Trophoblast cell (in vitro differentiated cells and primary cell): Measurements from ENCODE around the gene HPSE2.

Experiments used
- DNase-seq, 2 donors: peaks; one replicate each; pipeline ENCODE4 v3.0.0-alpha.2; 2016
- H2AFZ ChIP-seq: 2 replicates; pipeline ENCODE4 v1.6.1; 2013; ENCODE audit warnings: low read length, moderate library complexity, mild to moderate bottlenecking; ENCODE audit not compliant: insufficient read depth, poor library complexity
- H2AK5ac ChIP-seq: 2 replicates; pipeline ENCODE4 v1.6.1; 2013; ENCODE audit warnings: mild to moderate bottlenecking, low read length
- H2BK120ac ChIP-seq: 2 replicates; pipeline ENCODE4 v1.6.1; 2013; ENCODE audit warnings: low read length, mild to moderate bottlenecking, moderate library complexity; ENCODE audit not compliant: insufficient read depth, poor library complexity
- H2BK12ac ChIP-seq: 2 replicates; pipeline ENCODE4 v1.6.1; 2013; ENCODE audit warnings: mild to moderate bottlenecking, low read length, moderate library complexity
- H2BK5ac ChIP-seq: 2 replicates; pipeline ENCODE4 v1.6.1; 2013; ENCODE audit warnings: low read length, low read depth, moderate library complexity, mild to moderate bottlenecking; ENCODE audit not compliant: poor library complexity
- H3K14ac ChIP-seq: 2 replicates; pipeline ENCODE4 v1.6.1; 2013; ENCODE audit warnings: mild to moderate bottlenecking, low read length
- H3K18ac ChIP-seq: 2 replicates; pipeline ENCODE4 v1.6.1; 2013; ENCODE audit warnings: mild to moderate bottlenecking, low read length
- H3K23ac ChIP-seq: 2 replicates; pipeline ENCODE4 v1.6.1; 2013; ENCODE audit warnings: low read length
- H3K27ac ChIP-seq: 2 replicates; pipeline ENCODE4 v1.5.1; 2013; ENCODE audit warnings: low read depth, mild to moderate bottlenecking, inconsistent platforms, low read length, moderate library complexity
- H3K27me3 ChIP-seq: 2 replicates; pipeline ENCODE4 v1.6.1; 2013; ENCODE audit warnings: inconsistent platforms, mild to moderate bottlenecking, low read length, moderate library complexity; ENCODE audit not compliant: insufficient read depth
- H3K36me3 ChIP-seq, 2 experiments: 1 replicate in 1 of 2; 2 replicates in 1 of 2; pipeline ENCODE4 v1.6.1; 2013; ENCODE audit warnings: low read length in 2 of 2, mild to moderate bottlenecking in 2 of 2, moderate library complexity in 1 of 2; ENCODE audit not compliant: insufficient read depth in 2 of 2, control insufficient read depth in 1 of 2
- H3K4ac ChIP-seq: 2 replicates; pipeline ENCODE4 v1.6.1; 2013; ENCODE audit warnings: low read depth, mild to moderate bottlenecking, low read length, moderate library complexity
- H3K4me1 ChIP-seq, 2 experiments: 1 replicate in 1 of 2; 2 replicates in 1 of 2; pipeline ENCODE4 v1.6.1; 2013; ENCODE audit warnings: low read length in 2 of 2, mild to moderate bottlenecking in 2 of 2, moderate library complexity in 1 of 2; ENCODE audit not compliant: insufficient read depth in 2 of 2, control insufficient read depth in 1 of 2
- H3K4me2 ChIP-seq: 2 replicates; pipeline ENCODE4 v1.6.1; 2013; ENCODE audit warnings: inconsistent platforms, mild to moderate bottlenecking, low read length, moderate library complexity
- H3K4me3 ChIP-seq: 2 replicates; pipeline ENCODE4 v1.5.1; 2013; ENCODE audit warnings: mild to moderate bottlenecking, low read depth, low read length, inconsistent platforms
- H3K79me1 ChIP-seq: one replicate; pipeline ENCODE4 v1.6.1; 2013; ENCODE audit warnings: low read length
- H3K79me2 ChIP-seq: 2 replicates; pipeline ENCODE4 v1.6.1; 2013; ENCODE audit warnings: low read length, mild to moderate bottlenecking; ENCODE audit not compliant: control insufficient read depth, insufficient read depth, poor library complexity
- H3K9ac ChIP-seq: 2 replicates; pipeline ENCODE4 v1.6.1; 2013; ENCODE audit warnings: mild to moderate bottlenecking, low read length
- H3K9me3 ChIP-seq: 2 replicates; pipeline ENCODE4 v1.6.1; 2013; ENCODE audit warnings: low read depth, mild to moderate bottlenecking, control low read depth, inconsistent platforms, low read length; ENCODE audit not compliant: insufficient read depth
- H4K12ac ChIP-seq: 2 replicates; pipeline ENCODE4 v1.6.1; 2013; ENCODE audit warnings: low read depth, mild to moderate bottlenecking, low read length, moderate library complexity
- H4K8ac ChIP-seq: 2 replicates; pipeline ENCODE4 v1.6.1; 2013; ENCODE audit warnings: low read depth, mild to moderate bottlenecking, low read length, moderate library complexity
- H4K91ac ChIP-seq: one replicate; pipeline ENCODE4 v1.6.1; 2013; ENCODE audit warnings: low read depth, mild to moderate bottlenecking, low read length, moderate library complexity
- WGBS: extraction: QIAGEN DNeasy Blood & Tissue Kit; methylation state at CpG from one replicate; pipeline ENCODE4 v1.1.7; 2013; ENCODE audit warnings: missing lambda C conversion rate; ENCODE audit not compliant: insufficient read length, insufficient coverage; ENCODE audit errors: extremely low coverage; 5-methylcytosine and 5-hydroxymethylcytosine counted together

The HPSE2 gene

GRCh38 chr10:98628206-98628605 is 607.4 kb downstream of the HPSE2 start:
- Histone ChIP-seq H3K4me2 (no peak overlapping the region), H3K18ac (no peak overlapping the region), H2BK120ac (no peak overlapping the region), H4K12ac (no peak overlapping the region), H3K23ac (no peak overlapping the region), H3K14ac (no peak overlapping the region), H3K4me3 (no peak overlapping the region), H2BK5ac (no peak overlapping the region), H3K36me3 (no peaks in the 10 kb centered on the region), H3K79me1 (no peaks in the 10 kb centered on the region), H3K79me2 (no peaks in the 10 kb centered on the region), H3K9ac (no peak overlapping the region), H3K4ac (no peak overlapping the region), H4K8ac (no peak overlapping the region), H3K4me1 (no peaks in the 10 kb centered on the region), H2AK5ac (no peak overlapping the region), H3K27ac (no peak overlapping the region), H2BK12ac (no peak overlapping the region), H2AFZ (no peak overlapping the region), H3K9me3 (no peaks in the 10 kb centered on the region), H3K27me3 (no peaks in the 10 kb centered on the region), H4K91ac (no peak overlapping the region)
- no CpG with 5 or more reads among the region's 1 CpG for WGBS
- no peak for DNase-seq

DNA sequence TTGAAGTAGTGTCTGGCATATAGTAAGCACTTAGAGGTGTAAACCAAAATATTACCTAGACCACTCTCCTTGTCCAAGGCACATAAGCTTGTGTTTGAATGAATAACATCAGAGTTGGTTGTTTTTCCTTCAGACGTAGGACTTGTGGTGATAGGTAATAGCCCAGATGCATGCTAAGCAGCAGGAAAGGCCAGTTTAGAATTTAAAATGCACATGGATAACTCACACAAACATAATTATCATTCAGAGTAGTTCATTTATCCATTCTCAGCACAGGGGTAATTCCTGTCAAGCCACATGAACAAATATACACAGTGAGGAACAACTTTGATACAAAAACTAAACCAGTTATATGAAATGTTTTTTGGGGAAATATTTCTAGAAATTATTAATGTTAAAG is 607.9 kb downstream of the HPSE2 start:
- Histone ChIP-seq H2AK5ac (no peak overlapping the region), H3K27me3 (no peaks in the 10 kb centered on the region), H2BK5ac (no peak overlapping the region), H2BK12ac (no peak overlapping the region), H3K9me3 (no peaks in the 10 kb centered on the region), H3K23ac (no peak overlapping the region), H3K4me3 (no peak overlapping the region), H2AFZ (no peak overlapping the region), H3K4me2 (no peak overlapping the region), H2BK120ac (no peak overlapping the region), H3K79me1 (no peaks in the 10 kb centered on the region), H3K9ac (no peak overlapping the region), H4K8ac (no peak overlapping the region), H3K4ac (no peak overlapping the region), H4K91ac (no peak overlapping the region), H3K79me2 (no peaks in the 10 kb centered on the region), H3K14ac (no peak overlapping the region), H4K12ac (no peak overlapping the region), H3K36me3 (no peaks in the 10 kb centered on the region), H3K4me1 (no peaks in the 10 kb centered on the region), H3K18ac (no peak overlapping the region), H3K27ac (no peak overlapping the region)
- no CpG with 5 or more reads among the region's 1 CpG for WGBS
- no peak for DNase-seq

DNA sequence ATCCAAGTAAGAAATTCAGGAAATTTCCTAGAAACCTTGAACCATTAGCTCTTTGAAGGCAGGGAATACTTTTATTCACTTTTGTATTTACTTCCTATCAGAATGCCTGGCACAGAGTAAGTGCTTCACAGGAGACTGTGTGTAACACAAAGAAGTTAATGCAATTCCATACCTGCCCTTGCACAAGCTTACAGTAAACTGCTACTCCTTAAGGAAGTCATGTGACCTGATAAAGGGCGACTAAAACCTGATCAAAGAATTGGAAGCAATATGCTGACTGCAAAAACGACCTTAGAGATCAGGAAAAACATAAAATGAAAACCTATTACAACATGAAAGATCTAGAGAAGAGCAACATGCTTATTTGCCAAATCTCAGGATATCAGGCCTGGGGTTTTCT is 610.7 kb downstream of the HPSE2 start:
- no peak for DNase-seq
- no peaks in the 10 kb centered on the region for H3K4me1 ChIP-seq
- H3K18ac ChIP-seq, result no peak overlapping the region
- no peaks in the 10 kb centered on the region for H3K79me1 ChIP-seq
- H3K36me3 ChIP-seq, result no peaks in the 10 kb centered on the region
- H3K9ac ChIP-seq, result no peak overlapping the region
- no peak overlapping the region for H4K91ac ChIP-seq
- no peak overlapping the region for H3K4me2 ChIP-seq
- no peak overlapping the region for H3K23ac ChIP-seq
- H4K8ac ChIP-seq, result no peak overlapping the region
- no peak overlapping the region for H4K12ac ChIP-seq
- no peak overlapping the region for H3K4me3 ChIP-seq
- H3K27ac ChIP-seq, result no peak overlapping the region
- H2AK5ac ChIP-seq, result no peak overlapping the region
- WGBS, result no CpG with 5 or more reads among the region's 2 CpGs
- H2BK5ac ChIP-seq, result no peak overlapping the region
- H3K14ac ChIP-seq, result no peak overlapping the region
- H3K79me2 ChIP-seq, result no peaks in the 10 kb centered on the region
- no peaks in the 10 kb centered on the region for H3K27me3 ChIP-seq
- H3K4ac ChIP-seq, result no peak overlapping the region
- H2AFZ ChIP-seq, result no peak overlapping the region
- H2BK120ac ChIP-seq, result no peak overlapping the region
- H3K9me3 ChIP-seq, result no peaks in the 10 kb centered on the region
- no peak overlapping the region for H2BK12ac ChIP-seq

DNA sequence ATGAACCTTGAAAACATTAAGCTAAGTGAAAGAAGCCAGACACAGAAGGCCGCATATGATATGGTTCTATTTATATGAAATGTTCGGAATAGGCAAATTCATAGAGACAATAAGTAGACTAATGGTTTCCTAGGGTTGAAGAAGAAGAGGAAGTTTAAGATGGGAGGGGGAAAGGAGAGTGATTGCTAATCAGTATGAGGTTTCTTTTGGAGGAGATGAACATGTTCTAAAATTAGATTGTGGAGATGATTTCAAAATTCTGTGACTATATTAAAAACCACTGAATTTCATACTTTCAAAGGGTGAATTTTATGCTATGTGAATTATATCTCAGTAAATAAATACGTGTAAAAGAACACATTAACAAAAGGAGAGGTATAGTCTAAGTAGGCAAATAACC is 612.5 kb downstream of the HPSE2 start:
- H2BK12ac ChIP-seq, result no peak overlapping the region
- no peaks in the 10 kb centered on the region for H3K36me3 ChIP-seq
- no CpG with 5 or more reads among the region's 3 CpGs for WGBS
- no peak overlapping the region for H2BK120ac ChIP-seq
- no peak overlapping the region for H3K4me3 ChIP-seq
- no peaks in the 10 kb centered on the region for H3K79me1 ChIP-seq
- H4K8ac ChIP-seq, result no peak overlapping the region
- H3K9me3 ChIP-seq, result no peaks in the 10 kb centered on the region
- no peak overlapping the region for H3K14ac ChIP-seq
- no peak overlapping the region for H2AFZ ChIP-seq
- no peak overlapping the region for H2BK5ac ChIP-seq
- DNase-seq, result no peak
- H3K4ac ChIP-seq, result no peak overlapping the region
- no peak overlapping the region for H3K4me2 ChIP-seq
- H3K79me2 ChIP-seq, result no peaks in the 10 kb centered on the region
- H3K27ac ChIP-seq, result no peak overlapping the region
- no peak overlapping the region for H2AK5ac ChIP-seq
- no peak overlapping the region for H4K12ac ChIP-seq
- H3K9ac ChIP-seq, result no peak overlapping the region
- no peaks in the 10 kb centered on the region for H3K4me1 ChIP-seq
- no peak overlapping the region for H3K18ac ChIP-seq
- H3K23ac ChIP-seq, result no peak overlapping the region
- no peak overlapping the region for H4K91ac ChIP-seq
- no peaks in the 10 kb centered on the region for H3K27me3 ChIP-seq
